Fibroblast of pulmonary artery (primary cell): ENCODE results near the gene STOX1.
"Not testable (repeated sequence)": the region's sequence is repeated elsewhere in the genome, so short reads cannot be mapped to it uniquely, and the experiment has no call there.

Source experiments
- DNase-seq: peaks from one replicate; pipeline ENCODE4 v3.0.0-alpha.2; 2010; ENCODE audit warnings: low read depth
- H3K4me3 ChIP-seq: replicated peaks from 2 replicates; pipeline ENCODE4 v1.5.1; 2011; ENCODE audit warnings: low read depth, mild to moderate bottlenecking, control low read depth, low read length, moderate library complexity
- TF ChIP-seq, protein P1 (sequence below): IDR thresholded peaks from 2 replicates; pipeline ENCODE4 v1.5.1; 2011; ENCODE audit warnings: mild to moderate bottlenecking, control low read depth, low read length, inconsistent platforms; ENCODE audit errors: missing control alignments

The STOX1 gene

DNA sequence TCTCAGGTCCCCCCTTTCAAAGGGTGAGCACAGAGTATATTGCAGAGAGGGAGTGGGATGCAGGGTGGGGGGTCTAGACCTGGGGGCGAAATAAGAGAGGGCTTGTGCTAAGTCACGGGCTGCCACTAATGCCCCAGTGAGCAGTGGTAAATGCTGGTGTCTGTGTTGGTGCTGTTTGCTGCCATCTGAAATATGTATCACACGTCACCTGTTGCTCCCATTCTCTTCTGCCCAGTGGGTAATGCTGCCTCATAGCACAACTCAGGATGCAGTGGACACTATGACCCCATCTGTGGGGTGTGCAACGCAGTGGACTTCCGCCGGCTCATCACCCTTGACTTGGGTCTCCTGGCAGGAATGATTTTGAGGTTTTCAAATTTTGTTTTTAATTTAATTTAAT is 2.6 kb downstream of the STOX1 start:
- no peak overlapping the region for H3K4me3 ChIP-seq
- no peak for DNase-seq
- TF ChIP-seq, protein P1, sequence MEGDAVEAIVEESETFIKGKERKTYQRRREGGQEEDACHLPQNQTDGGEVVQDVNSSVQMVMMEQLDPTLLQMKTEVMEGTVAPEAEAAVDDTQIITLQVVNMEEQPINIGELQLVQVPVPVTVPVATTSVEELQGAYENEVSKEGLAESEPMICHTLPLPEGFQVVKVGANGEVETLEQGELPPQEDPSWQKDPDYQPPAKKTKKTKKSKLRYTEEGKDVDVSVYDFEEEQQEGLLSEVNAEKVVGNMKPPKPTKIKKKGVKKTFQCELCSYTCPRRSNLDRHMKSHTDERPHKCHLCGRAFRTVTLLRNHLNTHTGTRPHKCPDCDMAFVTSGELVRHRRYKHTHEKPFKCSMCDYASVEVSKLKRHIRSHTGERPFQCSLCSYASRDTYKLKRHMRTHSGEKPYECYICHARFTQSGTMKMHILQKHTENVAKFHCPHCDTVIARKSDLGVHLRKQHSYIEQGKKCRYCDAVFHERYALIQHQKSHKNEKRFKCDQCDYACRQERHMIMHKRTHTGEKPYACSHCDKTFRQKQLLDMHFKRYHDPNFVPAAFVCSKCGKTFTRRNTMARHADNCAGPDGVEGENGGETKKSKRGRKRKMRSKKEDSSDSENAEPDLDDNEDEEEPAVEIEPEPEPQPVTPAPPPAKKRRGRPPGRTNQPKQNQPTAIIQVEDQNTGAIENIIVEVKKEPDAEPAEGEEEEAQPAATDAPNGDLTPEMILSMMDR, result no peak

DNA sequence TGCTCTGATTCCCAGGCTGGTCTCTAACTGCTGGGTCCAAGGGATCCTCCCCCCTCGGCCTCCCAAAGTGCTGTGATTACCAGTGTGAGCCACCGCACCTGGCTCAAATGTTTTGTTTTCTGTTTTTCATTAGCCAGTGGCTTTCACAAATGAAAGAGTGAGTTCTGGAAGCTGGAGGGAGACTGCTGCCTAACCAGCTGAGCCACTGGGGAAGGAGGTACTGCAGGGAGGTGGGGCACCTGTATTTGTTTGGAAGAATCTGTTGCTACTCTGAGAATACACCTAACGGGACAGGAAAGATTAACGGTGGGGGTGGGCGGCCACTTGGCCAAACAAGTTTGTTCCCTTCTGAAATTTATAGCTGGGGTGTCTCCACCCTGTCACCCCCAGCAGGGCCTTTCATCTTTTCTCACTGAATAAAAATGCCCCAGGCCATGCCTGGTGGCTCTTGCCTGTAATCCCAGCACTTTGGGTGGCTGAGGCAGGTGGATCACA is 4.7 kb downstream of the STOX1 start:
- DNase-seq, result no peak
- no peak overlapping the region for H3K4me3 ChIP-seq
- TF ChIP-seq, protein P1, result no peak

DNA sequence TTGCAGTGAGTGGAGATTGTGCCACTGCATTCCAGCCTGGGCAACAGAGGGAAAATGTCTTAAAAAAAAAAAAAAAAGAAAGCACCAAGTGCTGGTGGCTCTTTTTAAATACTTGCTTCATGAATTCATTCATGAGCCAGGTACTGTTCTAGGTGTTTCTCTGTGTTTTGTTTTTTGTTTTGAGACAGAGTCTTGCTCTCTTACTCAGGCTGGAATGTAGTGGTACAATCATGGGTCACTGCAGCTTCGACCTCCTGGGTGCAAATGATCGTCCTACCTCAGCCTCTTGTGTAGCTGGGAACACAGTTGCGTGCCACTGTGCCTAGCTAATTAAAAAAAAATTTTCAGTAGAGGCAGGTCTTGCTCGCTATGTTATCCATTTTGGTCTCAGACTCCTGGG is 5.3 kb downstream of the STOX1 start:
- no peak for DNase-seq
- no peak overlapping the region for H3K4me3 ChIP-seq
- TF ChIP-seq, protein P1, result no peak

DNA sequence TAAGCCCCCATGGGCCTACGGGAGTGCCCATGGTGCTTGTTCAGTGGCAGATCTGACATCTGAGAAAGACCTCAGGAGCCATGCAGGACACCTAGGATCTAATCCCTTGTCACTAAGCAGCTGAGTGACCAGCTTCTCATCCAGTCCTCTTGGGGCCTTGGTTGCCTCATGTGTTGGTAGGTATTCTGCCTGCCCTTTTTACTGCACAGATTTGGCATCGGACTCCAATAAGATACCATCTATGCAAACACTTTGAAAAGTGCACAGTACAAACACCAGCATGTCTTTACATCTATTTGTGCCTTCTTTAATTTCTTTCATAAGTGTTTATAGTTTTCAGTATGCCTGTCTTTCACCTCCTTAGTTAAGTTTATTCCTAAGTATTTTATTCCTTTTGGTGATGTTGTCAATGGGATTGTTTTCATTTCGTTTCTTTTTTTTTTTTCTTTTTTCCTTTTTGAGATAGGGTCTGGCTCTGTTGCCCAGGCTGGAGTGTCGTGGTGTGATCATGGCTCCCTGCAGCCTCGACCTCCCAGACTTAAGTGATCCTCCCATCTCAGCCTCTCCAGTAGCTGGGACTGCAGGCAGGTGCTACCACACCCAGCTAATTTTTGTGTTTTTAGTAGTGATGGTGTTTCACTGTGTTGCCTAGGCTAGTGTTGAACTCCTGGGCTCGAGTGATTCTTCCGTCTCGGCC is 10.4 kb downstream of the STOX1 start:
- TF ChIP-seq, protein P1, result no peak
- no peak overlapping the region for H3K4me3 ChIP-seq
- no peak for DNase-seq

DNA sequence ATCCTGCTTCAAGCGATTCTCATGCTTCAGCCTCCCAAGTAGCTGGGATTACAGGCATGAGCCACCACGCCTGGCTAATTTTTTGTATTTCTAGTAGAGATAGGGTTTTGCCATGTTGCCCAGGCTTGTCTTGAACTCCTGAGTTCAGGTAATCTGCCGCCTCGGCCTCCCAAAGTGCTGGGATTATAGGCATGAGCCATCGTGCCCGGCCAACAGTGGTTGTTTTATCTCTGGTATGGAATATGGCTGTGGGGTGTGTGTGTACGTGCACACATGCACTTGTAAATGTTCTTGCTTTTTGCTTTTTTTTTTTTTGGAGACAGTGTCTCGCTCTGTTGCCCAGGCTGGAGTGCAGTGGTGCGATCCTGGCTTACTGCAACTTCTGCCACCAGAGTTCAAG is 13.3 kb downstream of the STOX1 start:
- DNase-seq, H3K4me3 ChIP-seq: not testable (repeated sequence)

DNA sequence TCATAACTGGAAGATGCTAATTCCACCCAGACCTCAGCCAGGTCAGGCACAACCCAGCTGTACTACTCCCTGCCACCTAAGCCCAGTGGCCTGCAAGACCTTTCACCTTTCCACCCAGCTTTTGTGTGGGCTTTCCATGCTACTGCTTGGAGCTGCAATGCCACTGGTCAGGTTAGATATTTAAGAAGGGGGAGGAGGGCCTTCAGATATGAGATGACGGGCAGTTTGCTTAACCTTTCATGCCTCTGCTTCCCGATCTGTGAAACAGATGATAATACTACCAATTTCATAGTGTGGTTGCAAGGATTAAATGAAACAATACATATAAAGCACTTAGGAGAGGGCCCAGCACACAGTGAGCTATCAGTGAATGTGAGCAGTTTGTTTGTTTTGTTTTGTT is 20.9 kb downstream of the STOX1 start:
- no peak overlapping the region for H3K4me3 ChIP-seq
- TF ChIP-seq, protein P1, result no peak
- no peak for DNase-seq

DNA sequence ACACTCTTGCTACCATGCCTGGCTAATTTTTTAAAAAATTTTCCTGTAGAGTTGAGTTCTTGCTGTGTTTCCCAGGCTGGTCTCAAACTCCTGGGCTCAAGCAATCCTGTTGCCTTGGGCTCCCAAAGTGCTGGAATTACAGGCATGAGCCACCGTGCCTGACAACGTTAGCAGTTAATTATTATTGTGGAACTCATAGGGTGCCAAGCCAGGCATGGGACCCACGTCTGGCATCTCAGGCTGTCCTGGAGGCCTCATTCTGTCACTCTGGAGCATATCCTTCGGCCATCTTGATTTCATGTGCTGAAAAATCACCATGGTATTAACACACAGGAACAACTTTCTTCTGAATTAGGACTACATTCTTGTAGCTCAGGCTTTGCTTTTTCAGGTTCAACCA is 21.5 kb downstream of the STOX1 start:
- H3K4me3 ChIP-seq, result no peak overlapping the region
- TF ChIP-seq, protein P1, result no peak
- no peak for DNase-seq
